HG02884 (cell line): ENCODE measurements around the gene CPED1.
"Not testable (repeated sequence)": the region's sequence is repeated elsewhere in the genome, so short reads cannot be mapped to it uniquely, and the experiment has no call there.

Experiments
- ATAC-seq: cut with Tn5 transposase; IDR thresholded peaks from one replicate; pipeline ENCODE4 v1.9.1; 2021; ENCODE audit warnings: mild to moderate bottlenecking, moderate library complexity; ENCODE audit not compliant: unreplicated experiment

Gene CPED1

GRCh38 chr7:120981117-120981516 is 7.4 kb upstream of the CPED1 start:
- ATAC-seq = no peak

GRCh38 chr7:120981888-120982615 is 6.5 kb upstream of the CPED1 start:
- ATAC-seq = no peak

GRCh38 chr7:120983592-120983991 is 4.9 kb upstream of the CPED1 start:
- ATAC-seq = not testable (repeated sequence)

- no peak for ATAC-seq
These were observed 4.1 kb upstream of the CPED1 start for GRCh38 chr7:120984406-120984805.

- no peak for ATAC-seq
These were observed 3.3 kb upstream of the CPED1 start for GRCh38 chr7:120985130-120985758.

- no peak for ATAC-seq
These were observed 2.7 kb upstream of the CPED1 start for GRCh38 chr7:120985839-120986238.

- no peak for ATAC-seq
These were observed 1.9 kb upstream of the CPED1 start for GRCh38 chr7:120986650-120987049.

- no peak for ATAC-seq
These were observed 1.2 kb upstream of the CPED1 start for GRCh38 chr7:120987280-120987679.

GRCh38 chr7:120987683-120988590 is 574 bp upstream of the CPED1 start:
- peak; percentile 93 for ATAC-seq

GRCh38 chr7:120989257-120990220 is 1.0 kb downstream of the CPED1 start:
- no peak for ATAC-seq

GRCh38 chr7:120990468-120991118 is 2.1 kb downstream of the CPED1 start:
- no peak for ATAC-seq

GRCh38 chr7:120991161-120991560 is 2.6 kb downstream of the CPED1 start:
- ATAC-seq = no peak

GRCh38 chr7:120991581-120991980 is 3.1 kb downstream of the CPED1 start:
- ATAC-seq = no peak

GRCh38 chr7:120992272-120992964 is 3.9 kb downstream of the CPED1 start:
- ATAC-seq = no peak

GRCh38 chr7:120992965-120993494 is 4.5 kb downstream of the CPED1 start:
- ATAC-seq = no peak

- no peak for ATAC-seq
These were observed 5.2 kb downstream of the CPED1 start for GRCh38 chr7:120993553-120994191.

- no peak for ATAC-seq
These were observed 6.2 kb downstream of the CPED1 start for GRCh38 chr7:120994512-120995410.

GRCh38 chr7:120995654-120996053 is 7.1 kb downstream of the CPED1 start:
- ATAC-seq = no peak
